ENCODE data around the gene ENDOG.

Gene ENDOG

DNA sequence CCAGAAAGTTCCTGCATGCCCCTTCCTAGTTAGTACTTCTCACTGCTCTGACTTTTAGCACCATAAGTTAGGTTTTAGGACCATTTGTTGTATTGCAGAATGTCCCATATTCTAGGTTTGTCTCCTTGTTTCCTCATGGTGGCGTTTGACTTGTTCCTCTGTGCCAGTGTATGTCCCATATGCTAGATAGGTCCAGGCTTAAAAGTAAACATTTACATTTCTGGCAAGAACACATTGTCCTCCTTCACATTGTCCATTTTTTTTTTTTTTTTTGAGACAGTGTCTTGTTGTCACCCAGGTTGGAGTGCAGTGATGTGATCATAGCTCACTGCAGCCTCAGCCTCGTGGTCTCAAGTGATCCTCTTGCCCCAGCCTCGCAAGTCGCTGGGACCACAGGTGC is 15.8 kb upstream of the ENDOG start:
- no peak for DNase-seq

DNA sequence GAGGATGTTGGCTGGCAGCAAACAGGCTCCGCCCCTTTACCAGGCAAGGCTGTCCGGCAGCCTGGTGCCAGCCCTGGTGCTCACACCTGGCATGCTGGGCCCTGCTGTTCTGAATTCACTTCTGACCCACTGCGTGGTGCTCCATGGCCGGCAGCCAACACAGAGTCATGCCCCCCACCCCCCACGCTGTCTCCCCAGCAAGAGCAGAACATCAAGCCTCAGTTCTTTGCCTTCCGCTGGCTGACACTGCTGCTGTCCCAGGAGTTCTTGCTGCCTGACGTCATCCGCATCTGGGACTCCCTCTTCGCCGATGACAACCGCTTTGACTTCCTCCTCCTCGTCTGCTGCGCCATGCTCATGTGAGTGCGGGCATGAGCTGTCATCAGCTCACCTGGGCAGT is 12.6 kb upstream of the ENDOG start:
- DNase-seq, result no peak

DNA sequence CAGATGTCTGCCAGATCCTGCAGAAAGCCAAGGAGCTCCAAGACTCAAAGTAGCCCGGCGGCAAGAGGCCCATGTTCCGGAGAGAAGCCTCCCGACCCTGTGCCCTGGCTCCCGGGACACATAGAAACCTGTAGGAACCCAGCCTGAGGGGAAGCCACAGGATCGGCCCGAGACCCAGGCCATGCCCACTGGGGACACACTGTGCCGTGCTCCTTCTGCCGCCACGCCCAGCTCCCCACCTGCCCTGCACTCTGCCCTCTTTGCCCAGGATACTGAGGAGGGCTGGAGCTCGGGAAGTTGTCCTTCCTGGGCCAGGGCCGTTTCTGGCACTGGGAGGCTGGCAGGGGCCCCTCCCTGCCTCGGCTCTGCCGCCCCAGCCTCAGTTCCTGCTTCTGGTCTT is 10.5 kb upstream of the ENDOG start:
- no peak for DNase-seq

DNA sequence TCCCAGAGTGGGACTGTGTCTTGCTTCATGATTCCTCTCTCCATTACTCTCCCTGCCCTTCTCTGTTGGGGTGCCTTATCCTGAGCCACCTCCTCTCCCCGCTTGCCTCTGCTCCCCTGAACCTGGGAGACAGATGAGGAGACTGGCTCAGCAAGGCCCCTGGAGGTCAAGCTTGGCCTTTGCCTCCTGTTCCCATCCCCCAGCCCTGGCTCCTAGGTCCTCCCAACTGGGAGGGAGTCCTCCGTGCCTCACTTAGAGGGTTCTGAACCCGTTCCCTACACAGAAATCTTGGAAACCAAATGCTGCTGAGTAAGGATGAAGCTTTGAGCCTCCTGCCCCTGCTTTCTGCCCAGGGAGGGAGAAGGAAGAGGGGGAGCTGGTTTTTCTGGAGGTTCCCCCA is 9.8 kb upstream of the ENDOG start:
- DNase-seq, result no peak

DNA sequence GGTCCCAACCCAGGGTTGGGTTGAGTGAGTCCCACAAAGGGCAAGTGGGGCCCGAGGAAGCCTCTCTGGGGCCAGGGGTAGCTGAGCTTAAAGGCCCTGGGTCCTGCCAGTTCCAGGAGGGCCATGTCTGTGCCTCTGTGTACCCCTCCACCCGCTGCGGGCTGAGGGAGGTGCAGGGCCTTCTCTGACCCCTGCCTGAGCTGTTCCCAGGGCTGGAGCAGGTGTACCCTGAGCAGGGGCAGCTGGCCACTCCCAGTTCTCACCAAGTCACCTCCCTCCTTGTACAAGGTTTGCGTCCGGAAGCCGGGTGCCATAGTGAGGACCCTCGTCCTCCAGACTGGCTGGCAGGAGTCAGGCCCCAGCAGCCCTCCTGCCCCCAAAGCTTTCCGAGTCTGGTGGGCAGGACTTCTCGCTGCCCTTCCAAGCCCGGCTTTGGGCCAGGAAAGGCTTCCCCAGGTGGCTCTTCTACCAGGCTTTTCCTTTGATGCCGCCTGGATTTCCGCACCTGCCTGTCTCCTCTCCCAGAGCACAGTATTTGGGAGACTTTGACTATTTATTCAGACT is 9.2 kb upstream of the ENDOG start:
- no peak for DNase-seq

DNA sequence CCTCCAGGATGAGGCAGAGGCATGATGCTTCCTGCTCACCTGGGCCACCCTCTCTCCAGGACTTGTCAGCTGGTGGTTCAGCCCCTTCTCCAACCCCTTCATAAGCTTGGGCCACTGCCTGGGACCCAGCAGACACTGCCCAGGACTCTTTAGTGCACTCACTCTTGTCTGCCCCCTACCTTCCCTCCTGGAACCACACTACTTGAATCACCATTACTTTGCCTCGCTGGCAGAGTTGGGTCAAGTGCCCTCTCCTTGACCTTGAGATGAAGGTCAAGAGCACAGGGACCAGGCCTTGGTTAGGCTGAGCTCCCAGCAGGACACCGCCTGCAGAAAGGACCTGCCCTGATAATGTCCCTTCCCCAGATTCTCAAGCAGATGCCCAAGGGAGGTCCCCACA is 8.5 kb upstream of the ENDOG start:
- DNase-seq, result no peak

DNA sequence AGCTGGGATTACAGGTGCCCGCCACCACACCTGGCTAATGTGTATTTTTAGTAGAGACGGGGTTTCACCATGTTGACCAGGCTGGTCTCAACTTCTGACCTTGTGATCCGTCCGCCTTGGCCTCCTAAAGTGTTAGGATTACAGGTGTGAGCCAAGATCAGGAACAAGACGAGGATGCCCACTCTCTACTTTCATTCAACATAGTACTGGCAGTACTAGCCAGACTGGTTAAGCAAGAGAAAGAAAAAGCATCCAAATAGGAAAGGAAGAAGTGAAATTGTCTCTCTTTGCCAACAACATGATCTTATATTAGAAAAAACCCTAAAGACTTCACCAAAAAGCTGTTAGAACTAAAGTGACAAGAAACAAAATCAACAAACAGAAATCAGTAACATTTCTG is 7.4 kb upstream of the ENDOG start:
- no peak for DNase-seq

DNA sequence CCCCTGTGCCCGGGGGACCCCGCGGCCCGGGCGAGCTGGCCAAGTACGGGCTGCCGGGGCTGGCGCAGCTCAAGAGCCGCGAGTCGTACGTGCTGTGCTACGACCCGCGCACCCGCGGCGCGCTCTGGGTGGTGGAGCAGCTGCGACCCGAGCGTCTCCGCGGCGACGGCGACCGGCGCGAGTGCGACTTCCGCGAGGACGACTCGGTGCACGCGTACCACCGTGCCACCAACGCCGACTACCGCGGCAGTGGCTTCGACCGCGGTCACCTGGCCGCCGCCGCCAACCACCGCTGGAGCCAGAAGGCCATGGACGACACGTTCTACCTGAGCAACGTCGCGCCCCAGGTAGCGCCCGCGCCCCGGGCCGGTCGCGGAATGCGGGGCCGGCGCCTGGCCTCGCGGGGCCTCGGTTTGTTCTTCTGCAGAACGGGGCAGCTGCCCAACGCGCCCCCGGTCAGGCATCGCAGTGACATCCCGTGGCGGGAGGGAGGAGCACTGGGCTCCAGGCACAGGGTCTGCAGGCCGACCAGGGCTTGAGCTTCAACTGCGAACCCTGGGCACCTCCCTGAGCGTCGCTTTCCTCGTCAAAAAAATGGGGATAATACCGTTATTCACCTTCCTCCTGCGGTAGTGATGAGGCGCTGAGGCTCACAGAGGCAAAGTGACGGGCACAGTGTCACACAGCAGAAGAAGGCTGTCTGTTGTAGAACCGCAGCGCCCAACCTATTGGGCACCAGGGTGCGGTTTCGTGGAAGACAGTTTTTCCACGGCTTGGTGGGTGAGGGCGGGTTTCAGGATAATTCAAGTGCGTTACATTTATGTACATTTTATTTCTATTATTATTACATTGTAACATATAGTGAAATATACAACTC is 777 bp downstream of the ENDOG start:
- peak; percentile 19 for DNase-seq

DNA sequence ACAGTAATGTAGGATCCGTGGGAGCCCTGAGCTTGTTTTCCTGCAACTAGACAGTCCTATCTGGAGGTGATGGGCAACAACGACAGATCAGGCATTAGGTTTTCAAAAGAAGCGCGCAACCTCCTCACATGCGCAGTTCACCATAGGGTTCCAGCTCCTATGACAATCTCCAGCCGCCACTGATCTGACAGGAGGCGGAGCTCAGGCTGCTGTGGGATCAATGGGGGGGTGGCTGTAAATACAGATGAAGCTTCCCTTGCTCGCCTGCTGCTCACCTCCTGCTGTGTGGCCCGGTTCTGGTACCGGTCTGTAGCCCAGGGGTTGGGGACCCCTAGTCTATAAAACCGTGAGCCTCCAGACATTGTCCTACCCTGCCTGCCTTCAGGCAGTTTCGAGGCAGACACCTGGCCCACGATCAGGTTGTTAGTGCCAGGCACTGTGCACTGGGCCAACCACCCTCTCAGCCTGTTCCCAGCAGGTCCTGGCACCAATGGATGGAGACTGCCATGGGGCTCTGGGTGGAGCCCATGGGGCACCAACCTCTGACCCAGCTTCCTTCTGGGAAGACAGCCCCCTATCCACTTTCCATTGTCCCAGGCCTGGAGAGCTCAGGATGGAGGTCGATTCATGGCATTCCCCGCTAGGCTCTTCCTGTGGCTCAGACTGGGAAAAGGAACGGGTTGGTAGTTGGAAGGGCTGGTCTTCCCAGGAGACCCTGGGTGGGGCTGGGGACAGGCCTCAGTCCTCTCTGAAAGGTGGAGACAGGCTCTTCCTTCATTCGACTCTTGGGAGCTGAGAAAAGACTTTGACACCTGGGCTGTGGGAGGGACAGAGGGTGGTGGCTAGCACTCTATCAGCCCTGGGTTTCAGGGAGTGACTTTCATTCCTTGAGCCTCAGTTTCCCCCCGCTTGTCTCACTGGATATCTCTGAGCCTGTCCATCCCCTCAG is 1.7 kb downstream of the ENDOG start:
- DNase-seq, result peak; percentile 59

DNA sequence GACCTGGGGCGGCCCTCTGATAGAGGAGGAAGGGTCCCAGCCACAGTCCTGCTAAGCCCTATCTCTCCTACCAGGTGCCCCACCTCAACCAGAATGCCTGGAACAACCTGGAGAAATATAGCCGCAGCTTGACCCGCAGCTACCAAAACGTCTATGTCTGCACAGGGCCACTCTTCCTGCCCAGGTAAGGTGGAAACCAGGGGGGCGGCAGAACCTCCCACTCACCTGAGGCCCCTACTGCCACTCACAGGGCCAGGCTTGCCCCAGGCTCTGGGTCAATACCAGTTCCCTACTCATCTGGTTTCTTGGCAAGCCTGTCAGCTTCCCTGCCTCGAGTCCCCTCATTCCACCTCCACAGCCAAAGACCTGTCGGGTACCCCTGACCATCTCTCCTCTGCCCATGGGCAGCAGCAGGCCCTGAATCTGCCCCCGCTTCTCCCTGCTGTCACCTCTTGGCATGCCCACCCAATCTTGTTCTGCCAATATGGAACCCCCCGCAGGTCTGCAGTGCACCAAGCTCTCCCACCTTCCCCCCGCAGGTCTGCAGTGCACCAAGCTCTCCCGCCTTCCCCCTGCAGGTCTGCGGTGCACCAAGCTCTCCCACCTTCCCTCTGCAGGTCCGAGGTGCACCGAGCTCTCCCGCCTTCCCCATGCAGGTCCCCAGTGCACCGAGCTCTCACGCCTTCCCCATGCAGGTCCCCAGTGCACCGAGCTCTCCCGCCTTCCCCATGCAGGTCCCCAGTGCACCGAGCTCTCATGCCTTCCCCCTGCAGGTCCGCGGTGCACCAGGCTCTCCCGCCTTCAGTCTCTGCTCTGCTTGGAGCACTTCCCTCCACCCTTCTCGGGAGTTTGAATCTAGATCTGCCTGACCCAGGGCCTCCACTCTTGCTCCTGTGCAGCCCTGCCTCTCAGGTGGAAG is 2.6 kb downstream of the ENDOG start:
- no peak for DNase-seq

DNA sequence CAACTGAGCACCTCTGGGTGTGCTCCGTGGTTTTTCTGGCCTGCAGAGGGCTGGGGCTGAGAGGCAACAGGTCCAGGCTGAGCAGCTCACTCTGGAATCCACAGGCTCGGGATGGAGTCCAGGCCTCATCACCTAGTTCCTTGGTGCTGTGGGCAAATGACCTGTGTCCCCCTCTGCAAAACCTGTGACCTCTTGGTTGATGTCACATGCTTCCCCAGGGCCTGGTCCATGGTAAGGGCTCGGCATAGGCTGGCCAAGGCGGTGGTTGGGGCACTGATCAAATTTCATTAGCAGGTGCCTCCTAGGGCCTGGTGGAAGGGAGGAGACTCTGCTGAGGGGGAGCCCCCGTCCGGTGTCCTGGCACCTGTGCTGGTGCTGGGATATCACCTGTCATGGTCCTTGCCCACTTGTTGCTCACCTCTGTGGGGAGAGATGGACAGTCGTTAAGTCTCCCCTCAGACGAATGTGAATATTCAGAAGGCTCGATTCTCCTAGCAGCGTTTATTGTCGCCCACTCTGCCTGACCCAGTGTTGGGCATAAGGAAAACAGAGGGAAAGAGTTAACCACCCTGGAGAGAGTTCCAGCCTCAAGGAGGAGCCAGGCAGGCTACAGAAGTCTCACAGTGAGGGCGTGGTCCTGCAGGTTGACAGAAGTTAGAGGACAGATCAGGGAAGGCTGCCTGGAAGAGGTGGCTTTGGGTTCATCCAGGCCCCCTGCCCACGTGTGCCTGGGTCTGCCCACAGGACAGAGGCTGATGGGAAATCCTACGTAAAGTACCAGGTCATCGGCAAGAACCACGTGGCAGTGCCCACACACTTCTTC is 3.5 kb downstream of the ENDOG start:
- no peak for DNase-seq

DNA sequence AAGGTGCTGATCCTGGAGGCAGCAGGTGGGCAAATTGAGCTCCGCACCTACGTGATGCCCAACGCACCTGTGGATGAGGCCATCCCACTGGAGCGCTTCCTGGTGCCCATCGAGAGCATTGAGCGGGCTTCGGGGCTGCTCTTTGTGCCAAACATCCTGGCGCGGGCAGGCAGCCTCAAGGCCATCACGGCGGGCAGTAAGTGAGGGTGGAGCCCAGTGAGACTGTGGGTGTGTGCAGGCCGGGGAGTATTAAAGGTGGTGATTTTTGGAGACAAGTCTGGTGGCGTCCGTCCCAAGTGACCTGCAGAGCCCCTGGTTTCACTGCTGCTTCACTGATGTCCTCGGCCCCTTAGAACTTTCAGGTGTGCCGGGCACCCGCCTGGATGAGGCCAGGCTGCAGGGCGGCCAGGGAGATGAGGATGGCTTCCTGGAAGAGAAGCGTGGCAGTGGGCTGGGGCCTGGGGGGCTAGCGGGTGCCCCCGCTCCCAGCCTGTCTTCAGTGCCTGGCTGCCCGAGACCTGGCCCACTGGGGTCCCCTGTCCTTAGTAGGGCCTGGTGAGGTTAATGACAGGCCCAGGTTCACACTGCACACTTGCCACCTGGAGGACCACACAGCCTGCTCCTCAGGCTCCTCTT is 4.2 kb downstream of the ENDOG start:
- no peak for DNase-seq

DNA sequence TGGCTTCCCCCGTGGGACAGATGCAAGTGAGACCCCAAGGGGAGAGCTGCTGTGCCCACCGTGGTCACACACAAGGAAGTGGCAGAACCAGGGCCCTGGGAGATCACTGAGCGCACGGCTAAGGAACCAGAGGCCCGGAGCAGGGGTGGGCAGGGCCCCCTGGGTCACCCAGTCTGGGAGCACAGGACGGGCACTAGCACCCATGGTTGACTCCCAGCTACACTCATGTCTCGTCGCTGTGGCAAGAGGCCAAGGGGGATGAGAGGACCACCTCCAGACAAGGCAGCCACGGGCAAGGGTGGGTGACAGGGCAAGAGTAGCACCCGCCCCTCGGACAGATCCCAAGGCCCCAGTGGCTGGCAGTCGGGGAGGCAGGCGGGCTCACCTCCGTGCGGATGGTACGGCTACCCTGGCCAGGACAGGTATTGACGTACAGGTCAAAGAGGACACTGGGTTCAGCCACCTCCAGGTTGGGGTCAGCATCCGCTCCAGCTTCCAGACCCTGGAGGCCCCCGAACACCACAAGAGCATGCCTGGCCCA is 5.1 kb downstream of the ENDOG start:
- no peak for DNase-seq

DNA sequence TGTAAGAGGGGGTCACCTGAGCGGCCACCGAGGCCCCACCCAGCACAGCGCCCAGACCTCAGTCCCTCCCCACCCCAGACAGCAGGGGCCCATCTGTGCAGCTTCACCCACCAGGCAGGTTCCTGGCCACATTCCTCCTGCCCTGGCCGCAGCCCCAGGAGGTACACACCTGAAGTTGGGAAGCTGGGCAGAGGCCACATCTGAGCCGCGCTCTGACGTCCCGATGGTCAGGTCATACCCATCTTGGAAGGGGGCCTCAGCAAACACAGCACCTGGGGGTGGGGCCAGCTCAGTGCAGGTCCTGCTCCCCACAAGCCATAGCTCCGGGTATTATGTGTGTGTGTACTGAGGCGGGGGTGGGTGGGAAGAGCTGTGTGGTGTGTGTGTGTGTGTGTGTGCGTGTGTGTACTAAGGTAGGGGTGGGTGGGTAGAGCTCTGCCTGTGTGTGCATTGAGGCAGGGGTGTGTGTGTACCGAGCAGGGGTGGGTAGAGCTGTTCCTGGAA is 5.7 kb downstream of the ENDOG start:
- no peak for DNase-seq

DNA sequence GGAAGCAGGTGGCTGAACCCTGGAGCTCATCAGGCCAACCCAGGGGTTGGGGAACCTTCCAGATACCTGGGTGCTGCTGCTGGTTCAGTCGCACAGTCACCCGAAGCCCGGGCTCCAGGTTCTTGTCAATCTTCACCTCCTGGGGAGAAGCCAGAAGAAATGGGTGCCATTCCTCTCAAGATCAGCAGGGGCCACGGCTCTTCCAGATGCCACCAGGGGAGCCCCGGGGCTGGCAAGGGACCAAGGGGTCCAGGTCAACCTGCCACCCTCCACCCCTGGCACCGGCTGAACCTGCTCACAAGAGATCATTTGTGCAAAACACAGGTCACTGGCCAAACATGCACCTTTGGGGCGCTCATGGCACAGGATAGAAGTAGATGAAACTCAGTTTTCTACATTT is 6.6 kb downstream of the ENDOG start:
- no peak for DNase-seq

DNA sequence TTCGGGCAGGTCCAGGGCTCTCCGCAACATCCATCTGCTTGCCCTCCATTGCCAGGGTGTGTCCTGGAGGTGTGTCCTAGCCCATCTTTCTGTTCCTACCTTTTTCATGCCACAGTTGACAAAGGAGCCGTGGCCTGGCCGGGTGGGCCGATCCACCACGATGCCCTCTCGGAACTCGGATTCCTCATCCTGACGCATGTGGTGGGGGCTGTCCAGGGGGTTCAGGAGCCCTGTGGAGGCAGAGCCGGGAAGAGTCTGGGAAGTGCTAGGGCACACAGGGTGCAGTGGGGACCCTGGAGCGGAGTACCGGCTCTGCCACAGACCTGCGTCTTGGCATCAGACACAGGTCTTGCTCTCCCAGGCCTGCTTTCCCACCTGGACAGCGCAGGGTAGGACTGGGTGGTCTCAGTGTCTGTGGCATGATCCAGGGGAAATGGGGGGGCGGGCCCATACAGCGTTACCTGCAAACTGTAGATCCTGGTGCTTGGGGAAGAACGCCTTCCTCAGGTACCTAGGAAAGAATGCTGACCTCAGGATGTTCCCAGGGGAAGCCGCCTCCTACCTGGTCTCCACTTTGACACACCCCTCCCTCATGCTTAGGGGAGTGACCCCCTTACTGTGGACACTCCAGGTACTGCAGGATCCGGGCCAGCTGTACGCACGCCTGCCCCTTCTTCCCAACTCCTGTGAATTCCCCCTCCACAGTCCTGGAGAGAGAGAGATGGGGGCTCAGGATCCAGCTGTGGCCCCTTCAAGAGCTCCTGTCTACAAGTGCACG is 7.8 kb downstream of the ENDOG start:
- DNase-seq, result no peak

DNA sequence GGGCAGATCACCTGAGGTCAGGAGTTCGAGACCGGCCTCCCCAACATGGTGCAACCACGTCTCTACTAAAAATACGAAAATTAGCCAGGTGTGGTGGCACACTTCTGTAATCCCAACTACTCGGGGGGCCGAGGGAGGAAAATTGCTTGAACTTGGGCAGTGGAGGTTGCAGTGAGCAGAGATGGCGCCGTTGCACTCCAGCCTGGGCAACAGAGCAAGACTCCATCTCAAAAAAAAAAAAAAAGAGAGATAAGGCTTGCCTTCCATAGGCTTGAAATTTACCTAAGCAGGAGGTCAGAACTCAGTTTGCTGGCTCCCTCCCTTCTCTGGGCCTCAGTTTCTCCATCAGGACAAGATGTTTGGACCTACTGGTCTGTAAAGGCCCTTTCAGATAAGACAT is 10.0 kb downstream of the ENDOG start:
- no peak for DNase-seq

DNA sequence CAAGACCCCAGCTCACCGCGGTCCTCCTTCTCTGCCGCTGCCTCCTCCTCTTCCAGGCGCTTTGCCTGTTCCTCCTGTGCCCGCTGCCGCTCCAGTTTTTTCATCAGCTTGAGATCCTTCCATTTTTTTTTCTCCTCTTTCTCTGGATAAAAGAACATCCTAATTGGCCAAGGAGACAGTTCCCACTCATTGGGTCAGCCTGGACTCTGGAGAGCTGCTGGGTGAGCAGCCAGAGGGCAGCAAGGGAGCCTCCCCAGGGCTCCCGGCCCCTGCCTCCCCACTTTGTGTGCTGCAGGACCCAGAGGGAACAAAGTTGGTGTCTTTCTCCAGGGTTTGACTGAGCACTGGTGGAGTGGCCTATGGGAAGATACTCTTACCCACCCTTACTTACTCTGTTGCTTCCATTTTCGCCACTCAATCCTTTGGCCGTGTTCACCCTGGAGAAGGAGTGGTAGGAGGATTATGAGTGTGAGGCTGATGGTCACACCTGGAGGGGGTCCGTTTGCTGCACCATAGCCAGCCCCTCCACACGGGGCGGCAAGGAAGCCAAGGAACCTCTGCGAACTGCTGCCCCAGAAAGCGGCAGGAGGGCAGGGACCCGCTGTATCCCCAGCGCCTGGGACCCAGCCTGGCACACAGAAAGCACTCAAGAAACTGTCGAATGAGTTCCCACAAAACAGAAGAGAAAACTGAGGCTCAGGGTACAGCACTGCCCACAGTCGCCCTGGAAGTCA is 10.6 kb downstream of the ENDOG start:
- DNase-seq, result no peak

All from fibroblast of skin of right biceps (primary cell).